DND-41 (cell line): Measurements from ENCODE around the gene CAND2.

Experiments used
- EZH2 ChIP-seq: IDR thresholded peaks from 3 replicates; pipeline ENCODE4 v1.6.1; 2012; ENCODE audit warnings: borderline replicate concordance, low read depth, mild to moderate bottlenecking, moderate library complexity, low read length, inconsistent platforms; ENCODE audit not compliant: severe bottlenecking
- TF ChIP-seq, protein P1 (sequence below): IDR thresholded peaks from 2 replicates; pipeline ENCODE4 v1.5.1; 2012; ENCODE audit warnings: borderline replicate concordance, low read length, moderate library complexity, mild to moderate bottlenecking; ENCODE audit not compliant: poor library complexity, severe bottlenecking; ENCODE audit errors: extremely low read depth

DNA sequence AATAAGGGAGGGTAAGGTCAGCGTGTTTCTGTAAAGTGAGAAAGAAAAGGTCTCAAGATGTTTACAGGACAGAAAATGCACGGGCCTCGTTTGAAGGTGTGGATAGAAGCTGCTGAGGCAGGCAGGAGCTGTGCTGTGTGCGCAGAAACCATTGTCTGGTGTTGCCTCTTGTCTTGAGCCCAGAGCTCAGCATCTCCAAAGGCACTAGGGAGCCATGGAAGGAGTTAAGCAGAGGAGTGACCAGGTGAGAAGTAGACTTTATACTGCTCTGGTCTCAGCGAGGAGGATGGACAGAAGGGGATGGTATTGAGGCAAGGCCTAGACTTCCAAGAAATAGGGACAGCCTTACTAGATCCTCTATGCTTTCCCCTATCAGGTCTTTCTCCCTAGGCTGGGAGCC, 13.0 kb downstream of the CAND2 start:
- no peak for TF ChIP-seq EZH2
- TF ChIP-seq, protein P1, sequence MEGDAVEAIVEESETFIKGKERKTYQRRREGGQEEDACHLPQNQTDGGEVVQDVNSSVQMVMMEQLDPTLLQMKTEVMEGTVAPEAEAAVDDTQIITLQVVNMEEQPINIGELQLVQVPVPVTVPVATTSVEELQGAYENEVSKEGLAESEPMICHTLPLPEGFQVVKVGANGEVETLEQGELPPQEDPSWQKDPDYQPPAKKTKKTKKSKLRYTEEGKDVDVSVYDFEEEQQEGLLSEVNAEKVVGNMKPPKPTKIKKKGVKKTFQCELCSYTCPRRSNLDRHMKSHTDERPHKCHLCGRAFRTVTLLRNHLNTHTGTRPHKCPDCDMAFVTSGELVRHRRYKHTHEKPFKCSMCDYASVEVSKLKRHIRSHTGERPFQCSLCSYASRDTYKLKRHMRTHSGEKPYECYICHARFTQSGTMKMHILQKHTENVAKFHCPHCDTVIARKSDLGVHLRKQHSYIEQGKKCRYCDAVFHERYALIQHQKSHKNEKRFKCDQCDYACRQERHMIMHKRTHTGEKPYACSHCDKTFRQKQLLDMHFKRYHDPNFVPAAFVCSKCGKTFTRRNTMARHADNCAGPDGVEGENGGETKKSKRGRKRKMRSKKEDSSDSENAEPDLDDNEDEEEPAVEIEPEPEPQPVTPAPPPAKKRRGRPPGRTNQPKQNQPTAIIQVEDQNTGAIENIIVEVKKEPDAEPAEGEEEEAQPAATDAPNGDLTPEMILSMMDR: no peak
